ENCODE data around the gene UBQLN1.
A peak's percentile ranks its signal among the peaks of the same experiment; 100 is the strongest.

Gene UBQLN1

GRCh38 chr9:83715221-83715620, 7.5 kb upstream of the UBQLN1 start:
- peaks cover 14% of the 10 kb centered on the region for H3K4me1 ChIP-seq (ENCODE audit: control insufficient read depth, low read length)

GRCh38 chr9:83714329-83714728, 6.6 kb upstream of the UBQLN1 start:
- peaks cover 14% of the 10 kb centered on the region for H3K4me1 ChIP-seq (ENCODE audit: control insufficient read depth, low read length)
- H3K9me3 ChIP-seq (ENCODE audit: control insufficient read depth, insufficient read depth, low read length) = no peaks in the 10 kb centered on the region
- no peak for TF ChIP-seq EZH2phosphoT487 (IDR thresholded peaks at IDR 0.05; ENCODE audit: borderline replicate concordance, low read length)
- peak; percentile 65 for TF ChIP-seq CTCF (IDR thresholded peaks at IDR 0.05; ENCODE audit: low read depth, low read length, poor library complexity, severe bottlenecking)
- no peaks in the 10 kb centered on the region for H4K20me1 ChIP-seq (ENCODE audit: control insufficient read depth, insufficient read depth, low read depth, low read length)
- no peaks in the 10 kb centered on the region for H3F3A ChIP-seq (ENCODE audit: control insufficient read depth, insufficient read depth)
- H3K27me3 ChIP-seq (ENCODE audit: control insufficient read depth, low read length) = no peaks in the 10 kb centered on the region
- H3K79me2 ChIP-seq (ENCODE audit: control insufficient read depth, low read length) = no peaks in the 10 kb centered on the region
- no peaks in the 10 kb centered on the region for H3K9me2 ChIP-seq (replicated peaks; ENCODE audit: control insufficient read depth, low read length)
- H3K36me3 ChIP-seq (ENCODE audit: control insufficient read depth, low read length) = no peaks in the 10 kb centered on the region
- peak overlapping the region; percentile 55 for H3K4me2 ChIP-seq (ENCODE audit: low read length)
- H3K27ac ChIP-seq (ENCODE audit: low read depth, low read length) = no peak overlapping the region
- H3K4me3 ChIP-seq (ENCODE audit: low read length) = peak overlapping the region; percentile 24

More at GRCh38 chr9:83715221-83715620, 7.5 kb upstream of the UBQLN1 start:
- Histone ChIP-seq H3F3A (ENCODE audit: control insufficient read depth, insufficient read depth) (no peaks in the 10 kb centered on the region), H4K20me1 (ENCODE audit: control insufficient read depth, insufficient read depth, low read depth, low read length) (no peaks in the 10 kb centered on the region), H3K36me3 (ENCODE audit: control insufficient read depth, low read length) (no peaks in the 10 kb centered on the region), H3K79me2 (ENCODE audit: control insufficient read depth, low read length) (no peaks in the 10 kb centered on the region), H3K4me2 (ENCODE audit: low read length) (no peak overlapping the region), H3K4me3 (ENCODE audit: low read length) (no peak overlapping the region), H3K9me2 (replicated peaks; ENCODE audit: control insufficient read depth, low read length) (no peaks in the 10 kb centered on the region), H3K27me3 (ENCODE audit: control insufficient read depth, low read length) (no peaks in the 10 kb centered on the region), H3K9me3 (ENCODE audit: control insufficient read depth, insufficient read depth, low read length) (no peaks in the 10 kb centered on the region), H3K27ac (ENCODE audit: low read depth, low read length) (no peak overlapping the region)
- TF ChIP-seq CTCF (IDR thresholded peaks at IDR 0.05; ENCODE audit: low read depth, low read length, poor library complexity, severe bottlenecking) (no peak), EZH2phosphoT487 (IDR thresholded peaks at IDR 0.05; ENCODE audit: borderline replicate concordance, low read length) (no peak)

- H3K27ac ChIP-seq (ENCODE audit: low read depth, low read length) = peak overlapping the region; percentile 74
- TF ChIP-seq CTCF (IDR thresholded peaks at IDR 0.05; ENCODE audit: low read depth, low read length, poor library complexity, severe bottlenecking) (peak; percentile 65), EZH2phosphoT487 (IDR thresholded peaks at IDR 0.05; ENCODE audit: borderline replicate concordance, low read length) (no peak)
Measured at GRCh38 chr9:83708515-83709158, 879 bp upstream of the UBQLN1 start.

More at GRCh38 chr9:83708515-83709158, 879 bp upstream of the UBQLN1 start:
- Histone ChIP-seq H3K4me1 (ENCODE audit: control insufficient read depth, low read length) (peaks cover 29% of the 10 kb centered on the region), H3K79me2 (ENCODE audit: control insufficient read depth, low read length) (peaks cover 48% of the 10 kb centered on the region), H3K36me3 (ENCODE audit: control insufficient read depth, low read length) (peaks cover 21% of the 10 kb centered on the region), H3K4me2 (ENCODE audit: low read length) (peak overlapping the region; percentile 81), H3K9me2 (replicated peaks; ENCODE audit: control insufficient read depth, low read length) (no peaks in the 10 kb centered on the region), H3K9me3 (ENCODE audit: control insufficient read depth, insufficient read depth, low read length) (no peaks in the 10 kb centered on the region), H3K27me3 (ENCODE audit: control insufficient read depth, low read length) (no peaks in the 10 kb centered on the region), H3K4me3 (ENCODE audit: low read length) (peak overlapping the region; percentile 86), H3F3A (ENCODE audit: control insufficient read depth, insufficient read depth) (no peaks in the 10 kb centered on the region), H4K20me1 (ENCODE audit: control insufficient read depth, insufficient read depth, low read depth, low read length) (peaks cover 10% of the 10 kb centered on the region)
